GM18499 (cell line): ENCODE results near the gene HNRNPM.
"Not testable (repeated sequence)": the region's sequence is repeated elsewhere in the genome, so short reads cannot be mapped to it uniquely, and the experiment has no call there.

ENCODE experiments used
- ATAC-seq: cut with Tn5 transposase; IDR thresholded peaks from one replicate; pipeline ENCODE4 v1.9.1; 2021; ENCODE audit warnings: moderate number of reproducible peaks; ENCODE audit not compliant: insufficient read depth, unreplicated experiment

Gene HNRNPM

GRCh38 chr19:8444677-8445487, at the start of gene HNRNPM:
Gene HNRNPM (plus strand): TSS chr19:8444975. CDS start chr19:8444999, 24 bp downstream.
- ATAC-seq, result peak; percentile 40

GRCh38 chr19:8395621-8396082, 49.1 kb upstream of the HNRNPM start:
- no peak for ATAC-seq

GRCh38 chr19:8396185-8396562, 48.6 kb upstream of the HNRNPM start:
- ATAC-seq, result no peak

- no peak for ATAC-seq
Observed at GRCh38 chr19:8396563-8397203, 48.1 kb upstream of the HNRNPM start.

- no peak for ATAC-seq
Observed at GRCh38 chr19:8397271-8397670, 47.5 kb upstream of the HNRNPM start.

GRCh38 chr19:8397746-8398310, 46.9 kb upstream of the HNRNPM start:
- no peak for ATAC-seq

GRCh38 chr19:8398311-8398771, 46.4 kb upstream of the HNRNPM start:
- ATAC-seq, result no peak

- ATAC-seq, result no peak
Observed at GRCh38 chr19:8399681-8400188, 45.0 kb upstream of the HNRNPM start.

GRCh38 chr19:8401981-8402411, 42.8 kb upstream of the HNRNPM start:
- no peak for ATAC-seq

GRCh38 chr19:8403098-8403819, 41.5 kb upstream of the HNRNPM start:
- ATAC-seq, result no peak

GRCh38 chr19:8403820-8404109, 41.0 kb upstream of the HNRNPM start:
- no peak for ATAC-seq

GRCh38 chr19:8404391-8405151, 40.2 kb upstream of the HNRNPM start:
- no peak for ATAC-seq

- ATAC-seq, result not testable (repeated sequence)
Observed at GRCh38 chr19:8410718-8411117, 34.1 kb upstream of the HNRNPM start.

- peak; percentile 72 for ATAC-seq
Observed at GRCh38 chr19:8412783-8413628, 31.8 kb upstream of the HNRNPM start, which contains the start of gene MARCHF2. Gene MARCHF2 (plus strand): TSS chr19:8413305. CDS start chr19:8421841, 8,536 bp downstream.

GRCh38 chr19:8413629-8413995, 31.2 kb upstream of the HNRNPM start:
- ATAC-seq, result no peak

- ATAC-seq, result no peak
Observed at GRCh38 chr19:8416796-8417195, 28.0 kb upstream of the HNRNPM start.

GRCh38 chr19:8421484-8422461, 23.0 kb upstream of the HNRNPM start:
- no peak for ATAC-seq

- ATAC-seq, result no peak
Observed at GRCh38 chr19:8423817-8424223, 21.0 kb upstream of the HNRNPM start.
